ENCODE data around the gene BBX.

GRCh38 chr3:107596639-107597038, 73.9 kb downstream of the BBX start:
- no peak for TF ChIP-seq TOX (CRISPR knock-in tag; IDR thresholded peaks at IDR 0.05; ENCODE audit: borderline replicate concordance)
- no peak for TF ChIP-seq ZNF565 (CRISPR knock-in tag; conservative IDR thresholded peaks at IDR 0.05; ENCODE audit: low read depth)
- no peak for TF ChIP-seq ZNF70 (CRISPR knock-in tag; IDR thresholded peaks at IDR 0.05)
- TF ChIP-seq, protein P1, sequence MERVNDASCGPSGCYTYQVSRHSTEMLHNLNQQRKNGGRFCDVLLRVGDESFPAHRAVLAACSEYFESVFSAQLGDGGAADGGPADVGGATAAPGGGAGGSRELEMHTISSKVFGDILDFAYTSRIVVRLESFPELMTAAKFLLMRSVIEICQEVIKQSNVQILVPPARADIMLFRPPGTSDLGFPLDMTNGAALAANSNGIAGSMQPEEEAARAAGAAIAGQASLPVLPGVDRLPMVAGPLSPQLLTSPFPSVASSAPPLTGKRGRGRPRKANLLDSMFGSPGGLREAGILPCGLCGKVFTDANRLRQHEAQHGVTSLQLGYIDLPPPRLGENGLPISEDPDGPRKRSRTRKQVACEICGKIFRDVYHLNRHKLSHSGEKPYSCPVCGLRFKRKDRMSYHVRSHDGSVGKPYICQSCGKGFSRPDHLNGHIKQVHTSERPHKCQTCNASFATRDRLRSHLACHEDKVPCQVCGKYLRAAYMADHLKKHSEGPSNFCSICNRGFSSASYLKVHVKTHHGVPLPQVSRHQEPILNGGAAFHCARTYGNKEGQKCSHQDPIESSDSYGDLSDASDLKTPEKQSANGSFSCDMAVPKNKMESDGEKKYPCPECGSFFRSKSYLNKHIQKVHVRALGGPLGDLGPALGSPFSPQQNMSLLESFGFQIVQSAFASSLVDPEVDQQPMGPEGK (CRISPR knock-in tag; IDR thresholded peaks at IDR 0.05; ENCODE audit: borderline replicate concordance) = no peak
- TF ChIP-seq, protein P2, sequence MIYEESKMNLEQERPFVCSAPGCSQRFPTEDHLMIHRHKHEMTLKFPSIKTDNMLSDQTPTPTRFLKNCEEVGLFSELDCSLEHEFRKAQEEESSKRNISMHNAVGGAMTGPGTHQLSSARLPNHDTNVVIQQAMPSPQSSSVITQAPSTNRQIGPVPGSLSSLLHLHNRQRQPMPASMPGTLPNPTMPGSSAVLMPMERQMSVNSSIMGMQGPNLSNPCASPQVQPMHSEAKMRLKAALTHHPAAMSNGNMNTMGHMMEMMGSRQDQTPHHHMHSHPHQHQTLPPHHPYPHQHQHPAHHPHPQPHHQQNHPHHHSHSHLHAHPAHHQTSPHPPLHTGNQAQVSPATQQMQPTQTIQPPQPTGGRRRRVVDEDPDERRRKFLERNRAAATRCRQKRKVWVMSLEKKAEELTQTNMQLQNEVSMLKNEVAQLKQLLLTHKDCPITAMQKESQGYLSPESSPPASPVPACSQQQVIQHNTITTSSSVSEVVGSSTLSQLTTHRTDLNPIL (CRISPR knock-in tag; IDR thresholded peaks at IDR 0.05; ENCODE audit: low read depth) = no peak
- no peak for TF ChIP-seq OSR1 (CRISPR knock-in tag; IDR thresholded peaks at IDR 0.05)
- no peak for TF ChIP-seq POU6F1 (CRISPR knock-in tag; IDR thresholded peaks at IDR 0.05; ENCODE audit: borderline replicate concordance, low read depth)

All from SK-N-SH treated with all-trans-retinoic acid at 6 μM for 48 hours (cell line).